Measurements from ENCODE around the gene LENEP.

LENEP gene

DNA sequence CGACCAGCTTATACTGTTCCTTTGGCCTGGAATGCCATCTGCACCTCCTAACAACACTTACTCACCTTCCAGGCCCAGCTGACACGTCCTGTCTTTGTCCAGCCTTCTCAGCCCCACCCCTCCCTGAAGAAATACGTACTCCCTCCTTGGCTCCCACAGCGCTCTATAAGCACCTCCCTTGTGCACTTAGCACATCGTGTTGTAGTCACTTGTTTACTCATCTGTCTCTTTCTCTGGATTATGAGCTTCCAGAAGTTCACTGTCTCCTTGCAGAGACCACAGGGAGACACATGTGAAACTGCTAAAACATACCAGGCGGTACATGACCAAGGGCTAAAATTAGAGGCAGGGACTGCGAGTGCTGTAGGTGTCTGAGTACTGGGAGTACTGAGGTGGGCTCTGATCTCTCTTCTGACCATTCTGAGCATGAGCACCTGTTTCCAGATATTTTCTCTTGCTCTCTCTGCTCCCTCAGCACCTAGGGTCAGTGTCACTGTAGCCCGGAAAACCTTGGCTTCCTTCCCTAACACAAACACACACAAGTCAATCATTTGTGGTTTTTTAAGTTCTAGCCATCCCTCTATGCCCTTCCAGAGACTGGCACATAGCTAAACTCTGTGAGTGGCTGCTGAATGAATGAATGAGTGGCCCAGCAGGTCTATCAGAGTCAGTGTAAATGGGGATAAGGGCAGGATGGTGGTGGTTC is 45.4 kb downstream of the LENEP start:
- H3K27ac ChIP-seq, result no peak overlapping the region
- no peak overlapping the region for H3K9ac ChIP-seq
- H3K4me1 ChIP-seq, result no peaks in the 10 kb centered on the region
- H3K9me3 ChIP-seq (ENCODE audit: control insufficient read depth, low read length), result no peaks in the 10 kb centered on the region
- H3K27me3 ChIP-seq (ENCODE audit: control insufficient read depth, insufficient read depth, low read length), result no peaks in the 10 kb centered on the region
- no peak overlapping the region for H3K4me2 ChIP-seq (ENCODE audit: low read length)
- no peaks in the 10 kb centered on the region for H3K79me2 ChIP-seq
- no peak overlapping the region for H2AFZ ChIP-seq
- H3K4me3 ChIP-seq (ENCODE audit: low read depth, low read length), result no peak overlapping the region
- TF ChIP-seq, protein P1, sequence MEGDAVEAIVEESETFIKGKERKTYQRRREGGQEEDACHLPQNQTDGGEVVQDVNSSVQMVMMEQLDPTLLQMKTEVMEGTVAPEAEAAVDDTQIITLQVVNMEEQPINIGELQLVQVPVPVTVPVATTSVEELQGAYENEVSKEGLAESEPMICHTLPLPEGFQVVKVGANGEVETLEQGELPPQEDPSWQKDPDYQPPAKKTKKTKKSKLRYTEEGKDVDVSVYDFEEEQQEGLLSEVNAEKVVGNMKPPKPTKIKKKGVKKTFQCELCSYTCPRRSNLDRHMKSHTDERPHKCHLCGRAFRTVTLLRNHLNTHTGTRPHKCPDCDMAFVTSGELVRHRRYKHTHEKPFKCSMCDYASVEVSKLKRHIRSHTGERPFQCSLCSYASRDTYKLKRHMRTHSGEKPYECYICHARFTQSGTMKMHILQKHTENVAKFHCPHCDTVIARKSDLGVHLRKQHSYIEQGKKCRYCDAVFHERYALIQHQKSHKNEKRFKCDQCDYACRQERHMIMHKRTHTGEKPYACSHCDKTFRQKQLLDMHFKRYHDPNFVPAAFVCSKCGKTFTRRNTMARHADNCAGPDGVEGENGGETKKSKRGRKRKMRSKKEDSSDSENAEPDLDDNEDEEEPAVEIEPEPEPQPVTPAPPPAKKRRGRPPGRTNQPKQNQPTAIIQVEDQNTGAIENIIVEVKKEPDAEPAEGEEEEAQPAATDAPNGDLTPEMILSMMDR (IDR thresholded peaks at IDR 0.05), result no peak
- H3K36me3 ChIP-seq (ENCODE audit: control insufficient read depth, insufficient read depth, low read length), result no peaks in the 10 kb centered on the region

GRCh38 chr1:155039308-155039669 is 45.9 kb downstream of the LENEP start:
- Histone ChIP-seq H3K27me3 (ENCODE audit: control insufficient read depth, insufficient read depth, low read length) (no peaks in the 10 kb centered on the region), H3K4me3 (ENCODE audit: low read depth, low read length) (no peak overlapping the region), H3K4me2 (ENCODE audit: low read length) (no peak overlapping the region), H3K4me1 (no peaks in the 10 kb centered on the region), H3K9me3 (ENCODE audit: control insufficient read depth, low read length) (no peaks in the 10 kb centered on the region), H3K79me2 (no peaks in the 10 kb centered on the region), H2AFZ (no peak overlapping the region), H3K27ac (no peak overlapping the region), H3K36me3 (ENCODE audit: control insufficient read depth, insufficient read depth, low read length) (no peaks in the 10 kb centered on the region), H3K9ac (no peak overlapping the region)
- TF ChIP-seq, protein P1 (IDR thresholded peaks at IDR 0.05), result no peak

- H3K9ac ChIP-seq, result no peak overlapping the region
- no peaks in the 10 kb centered on the region for H3K36me3 ChIP-seq (ENCODE audit: control insufficient read depth, insufficient read depth, low read length)
- H3K4me1 ChIP-seq, result no peaks in the 10 kb centered on the region
- H3K27me3 ChIP-seq (ENCODE audit: control insufficient read depth, insufficient read depth, low read length), result no peaks in the 10 kb centered on the region
- H3K4me3 ChIP-seq (ENCODE audit: low read depth, low read length), result no peak overlapping the region
- TF ChIP-seq, protein P1 (IDR thresholded peaks at IDR 0.05), result no peak
- no peak overlapping the region for H3K27ac ChIP-seq
- no peaks in the 10 kb centered on the region for H3K9me3 ChIP-seq (ENCODE audit: control insufficient read depth, low read length)
- H2AFZ ChIP-seq, result no peak overlapping the region
- no peaks in the 10 kb centered on the region for H3K79me2 ChIP-seq
- H3K4me2 ChIP-seq (ENCODE audit: low read length), result no peak overlapping the region
These were observed 47.1 kb downstream of the LENEP start for GRCh38 chr1:155040358-155041093.

- Histone ChIP-seq H3K79me2 (no peaks in the 10 kb centered on the region), H2AFZ (no peak overlapping the region), H3K27ac (no peak overlapping the region), H3K4me3 (ENCODE audit: low read depth, low read length) (no peak overlapping the region), H3K27me3 (ENCODE audit: control insufficient read depth, insufficient read depth, low read length) (no peaks in the 10 kb centered on the region), H3K4me1 (no peaks in the 10 kb centered on the region), H3K36me3 (ENCODE audit: control insufficient read depth, insufficient read depth, low read length) (no peaks in the 10 kb centered on the region), H3K9me3 (ENCODE audit: control insufficient read depth, low read length) (no peaks in the 10 kb centered on the region), H3K9ac (no peak overlapping the region), H3K4me2 (ENCODE audit: low read length) (no peak overlapping the region)
- TF ChIP-seq, protein P1 (IDR thresholded peaks at IDR 0.05), result no peak
These were observed 49.4 kb downstream of the LENEP start for GRCh38 chr1:155042789-155043188.
